OCI-LY7 (cell line): ENCODE results near the gene DENND1A.

Experiments
- EZH2phosphoT487 ChIP-seq: fragments of 200-600 bp; sonication (generic); IDR thresholded peaks from 2 replicates; pipeline ENCODE4 v1.6.1; 2018; ENCODE audit warnings: low read depth, borderline replicate concordance, mild to moderate bottlenecking, mixed run types, antibody characterized with exemption, low read length, moderate library complexity, mixed read lengths
- TF ChIP-seq, protein P1 (sequence below): fragments of 200-600 bp; sonication (generic); conservative IDR thresholded peaks from 2 replicates; pipeline ENCODE4 v1.5.1; 2014; ENCODE audit warnings: mild to moderate bottlenecking, antibody characterized with exemption, low read length, moderate library complexity, mixed read lengths

DNA sequence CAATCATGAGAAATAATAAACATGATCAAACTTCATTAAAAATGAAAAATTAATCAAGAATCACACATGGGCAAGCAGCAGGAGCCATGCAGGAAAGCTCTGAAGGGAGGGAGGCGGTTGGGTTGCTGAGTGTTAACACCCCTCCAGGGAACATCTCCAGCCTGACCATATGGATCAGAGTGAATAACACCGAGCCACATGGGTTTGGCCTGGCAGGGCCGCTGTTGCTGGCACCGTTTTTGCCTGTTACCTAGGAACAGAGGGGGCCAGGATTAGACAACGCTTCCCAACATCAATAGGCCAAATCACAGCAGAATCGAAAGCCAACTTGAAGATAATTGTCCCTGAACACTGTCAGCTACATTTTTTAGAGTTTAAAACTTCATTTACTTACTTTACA, 160.2 kb downstream of the DENND1A start:
- TF ChIP-seq, protein P1, sequence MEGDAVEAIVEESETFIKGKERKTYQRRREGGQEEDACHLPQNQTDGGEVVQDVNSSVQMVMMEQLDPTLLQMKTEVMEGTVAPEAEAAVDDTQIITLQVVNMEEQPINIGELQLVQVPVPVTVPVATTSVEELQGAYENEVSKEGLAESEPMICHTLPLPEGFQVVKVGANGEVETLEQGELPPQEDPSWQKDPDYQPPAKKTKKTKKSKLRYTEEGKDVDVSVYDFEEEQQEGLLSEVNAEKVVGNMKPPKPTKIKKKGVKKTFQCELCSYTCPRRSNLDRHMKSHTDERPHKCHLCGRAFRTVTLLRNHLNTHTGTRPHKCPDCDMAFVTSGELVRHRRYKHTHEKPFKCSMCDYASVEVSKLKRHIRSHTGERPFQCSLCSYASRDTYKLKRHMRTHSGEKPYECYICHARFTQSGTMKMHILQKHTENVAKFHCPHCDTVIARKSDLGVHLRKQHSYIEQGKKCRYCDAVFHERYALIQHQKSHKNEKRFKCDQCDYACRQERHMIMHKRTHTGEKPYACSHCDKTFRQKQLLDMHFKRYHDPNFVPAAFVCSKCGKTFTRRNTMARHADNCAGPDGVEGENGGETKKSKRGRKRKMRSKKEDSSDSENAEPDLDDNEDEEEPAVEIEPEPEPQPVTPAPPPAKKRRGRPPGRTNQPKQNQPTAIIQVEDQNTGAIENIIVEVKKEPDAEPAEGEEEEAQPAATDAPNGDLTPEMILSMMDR, result no peak
- no peak for TF ChIP-seq EZH2phosphoT487
